HG03139 (cell line): ENCODE results near the gene PREPL.
"Not testable (repeated sequence)": the region's sequence is repeated elsewhere in the genome, so short reads cannot be mapped to it uniquely, and the experiment has no call there.

Experiments used
- ATAC-seq: cut with Tn5 transposase; IDR thresholded peaks from one replicate; pipeline ENCODE4 v1.9.1; 2021; ENCODE audit not compliant: unreplicated experiment

The PREPL gene

GRCh38 chr2:44349506-44349905 is 11.8 kb downstream of the PREPL start:
- no peak for ATAC-seq

GRCh38 chr2:44348400-44348799 is 12.9 kb downstream of the PREPL start:
- ATAC-seq, result no peak

- ATAC-seq, result no peak
These were observed 13.8 kb downstream of the PREPL start for GRCh38 chr2:44347526-44347925.

- no peak for ATAC-seq
These were observed 18.4 kb downstream of the PREPL start for GRCh38 chr2:44342854-44343253.

GRCh38 chr2:44335806-44336538 is 25.3 kb downstream of the PREPL start:
- ATAC-seq, result no peak

GRCh38 chr2:44333994-44334393 is 27.3 kb downstream of the PREPL start:
- no peak for ATAC-seq

GRCh38 chr2:44330801-44331200 is 30.5 kb downstream of the PREPL start:
- no peak for ATAC-seq

- ATAC-seq, result no peak
These were observed 32.0 kb downstream of the PREPL start for GRCh38 chr2:44329343-44329742.

GRCh38 chr2:44328750-44329149 is 32.5 kb downstream of the PREPL start:
- ATAC-seq, result no peak

- ATAC-seq, result no peak
These were observed 34.6 kb downstream of the PREPL start for GRCh38 chr2:44326548-44327264.

GRCh38 chr2:44325897-44326296 is 35.4 kb downstream of the PREPL start:
- no peak for ATAC-seq

- ATAC-seq, result no peak
These were observed 36.3 kb downstream of the PREPL start for GRCh38 chr2:44324971-44325426.

GRCh38 chr2:44321360-44321759 is 39.9 kb downstream of the PREPL start:
- no peak for ATAC-seq

- ATAC-seq, result no peak
These were observed 40.5 kb downstream of the PREPL start for GRCh38 chr2:44320832-44321231.

- no peak for ATAC-seq
These were observed 45.3 kb downstream of the PREPL start for GRCh38 chr2:44315945-44316344.

GRCh38 chr2:44314362-44314761 is 46.9 kb downstream of the PREPL start:
- ATAC-seq, result no peak

GRCh38 chr2:44310287-44310686 is 51.0 kb downstream of the PREPL start:
- ATAC-seq, result no peak

GRCh38 chr2:44305882-44306281 is 55.4 kb downstream of the PREPL start:
- ATAC-seq, result no peak

- ATAC-seq, result no peak
These were observed 57.0 kb downstream of the PREPL start for GRCh38 chr2:44304258-44304657.

GRCh38 chr2:44303766-44304165 is 57.5 kb downstream of the PREPL start:
- not testable (repeated sequence) for ATAC-seq

GRCh38 chr2:44301111-44301510 is 60.2 kb downstream of the PREPL start:
- ATAC-seq, result no peak

GRCh38 chr2:44299635-44300034 is 61.7 kb downstream of the PREPL start:
- ATAC-seq, result no peak
